IPS-18a (cell line): ENCODE results near the gene AHCTF1.

Experiments
- H3K27ac ChIP-seq: one replicate; pipeline ENCODE4 v1.5.1; 2013; ENCODE audit warnings: low read length
- H3K27me3 ChIP-seq: one replicate; pipeline ENCODE4 v1.6.1; 2013; ENCODE audit warnings: mild to moderate bottlenecking, low read length; ENCODE audit not compliant: control insufficient read depth, insufficient read depth
- H3K36me3 ChIP-seq: one replicate; pipeline ENCODE4 v1.6.1; 2013; ENCODE audit warnings: low read depth, low read length; ENCODE audit not compliant: control insufficient read depth
- H3K4me1 ChIP-seq: one replicate; pipeline ENCODE4 v1.6.1; 2013; ENCODE audit warnings: low read depth, low read length; ENCODE audit not compliant: control insufficient read depth
- H3K4me3 ChIP-seq: one replicate; pipeline ENCODE4 v1.5.1; 2013; ENCODE audit warnings: low read length
- H3K9ac ChIP-seq: one replicate; pipeline ENCODE4 v1.6.1; 2013; ENCODE audit warnings: mild to moderate bottlenecking, low read length, moderate library complexity
- H3K9me3 ChIP-seq: one replicate; pipeline ENCODE4 v1.6.1; 2013; ENCODE audit warnings: low read depth, low read length; ENCODE audit not compliant: control insufficient read depth

The AHCTF1 gene

GRCh38 chr1:246809473-246809872, 122.3 kb downstream of the AHCTF1 start:
- no peak overlapping the region for H3K27ac ChIP-seq
- H3K27me3 ChIP-seq = no peaks in the 10 kb centered on the region
- peaks cover 9% of the 10 kb centered on the region for H3K4me1 ChIP-seq
- H3K36me3 ChIP-seq = no peaks in the 10 kb centered on the region
- H3K4me3 ChIP-seq = no peak overlapping the region
- H3K9me3 ChIP-seq = no peaks in the 10 kb centered on the region
- H3K9ac ChIP-seq = no peak overlapping the region

GRCh38 chr1:246805135-246805716, 126.5 kb downstream of the AHCTF1 start:
- no peaks in the 10 kb centered on the region for H3K4me1 ChIP-seq
- no peaks in the 10 kb centered on the region for H3K36me3 ChIP-seq
- H3K27me3 ChIP-seq = no peaks in the 10 kb centered on the region

GRCh38 chr1:246803883-246804282, 127.9 kb downstream of the AHCTF1 start:
- Histone ChIP-seq H3K9ac (no peak overlapping the region), H3K27me3 (no peaks in the 10 kb centered on the region), H3K4me1 (no peaks in the 10 kb centered on the region), H3K9me3 (no peaks in the 10 kb centered on the region), H3K4me3 (no peak overlapping the region), H3K36me3 (no peaks in the 10 kb centered on the region), H3K27ac (no peak overlapping the region)

More at GRCh38 chr1:246805135-246805716, 126.5 kb downstream of the AHCTF1 start:
- Histone ChIP-seq H3K27ac (no peak overlapping the region), H3K9ac (no peak overlapping the region), H3K9me3 (no peaks in the 10 kb centered on the region), H3K4me3 (no peak overlapping the region)

- no peak overlapping the region for H3K4me3 ChIP-seq
- no peaks in the 10 kb centered on the region for H3K9me3 ChIP-seq
- no peak overlapping the region for H3K9ac ChIP-seq
- H3K4me1 ChIP-seq = no peaks in the 10 kb centered on the region
- no peaks in the 10 kb centered on the region for H3K36me3 ChIP-seq
- no peaks in the 10 kb centered on the region for H3K27me3 ChIP-seq
- no peak overlapping the region for H3K27ac ChIP-seq
Observed at GRCh38 chr1:246803373-246803772, 128.4 kb downstream of the AHCTF1 start.

GRCh38 chr1:246801241-246802020, 130.3 kb downstream of the AHCTF1 start:
- Histone ChIP-seq H3K4me1 (no peaks in the 10 kb centered on the region), H3K27ac (no peak overlapping the region), H3K9ac (no peak overlapping the region), H3K36me3 (no peaks in the 10 kb centered on the region), H3K4me3 (no peak overlapping the region), H3K9me3 (no peaks in the 10 kb centered on the region), H3K27me3 (no peaks in the 10 kb centered on the region)

- H3K4me3 ChIP-seq = no peak overlapping the region
- H3K36me3 ChIP-seq = no peaks in the 10 kb centered on the region
- H3K27ac ChIP-seq = no peak overlapping the region
- H3K9me3 ChIP-seq = no peaks in the 10 kb centered on the region
- no peaks in the 10 kb centered on the region for H3K4me1 ChIP-seq
- H3K27me3 ChIP-seq = no peaks in the 10 kb centered on the region
- no peak overlapping the region for H3K9ac ChIP-seq
Observed at GRCh38 chr1:246800756-246801155, 131.0 kb downstream of the AHCTF1 start.

GRCh38 chr1:246800356-246800755, 131.4 kb downstream of the AHCTF1 start:
- Histone ChIP-seq H3K9ac (no peak overlapping the region), H3K4me1 (no peaks in the 10 kb centered on the region), H3K4me3 (no peak overlapping the region), H3K9me3 (no peaks in the 10 kb centered on the region), H3K36me3 (no peaks in the 10 kb centered on the region), H3K27ac (no peak overlapping the region), H3K27me3 (no peaks in the 10 kb centered on the region)

- no peak overlapping the region for H3K9ac ChIP-seq
- H3K4me3 ChIP-seq = no peak overlapping the region
- peaks cover 10% of the 10 kb centered on the region for H3K4me1 ChIP-seq
- no peak overlapping the region for H3K27ac ChIP-seq
- no peaks in the 10 kb centered on the region for H3K27me3 ChIP-seq
- no peaks in the 10 kb centered on the region for H3K36me3 ChIP-seq
- no peaks in the 10 kb centered on the region for H3K9me3 ChIP-seq
Observed at GRCh38 chr1:246798606-246799496, 132.9 kb downstream of the AHCTF1 start.

GRCh38 chr1:246798107-246798506, 133.6 kb downstream of the AHCTF1 start:
- Histone ChIP-seq H3K36me3 (no peaks in the 10 kb centered on the region), H3K27me3 (no peaks in the 10 kb centered on the region), H3K27ac (no peak overlapping the region), H3K9ac (no peak overlapping the region), H3K9me3 (no peaks in the 10 kb centered on the region), H3K4me3 (no peak overlapping the region), H3K4me1 (peaks cover 15% of the 10 kb centered on the region)

GRCh38 chr1:246797597-246797996, 134.2 kb downstream of the AHCTF1 start:
- peaks cover 18% of the 10 kb centered on the region for H3K4me1 ChIP-seq
- no peak overlapping the region for H3K9ac ChIP-seq
- H3K4me3 ChIP-seq = no peak overlapping the region
- no peak overlapping the region for H3K27ac ChIP-seq
- H3K9me3 ChIP-seq = no peaks in the 10 kb centered on the region
- H3K36me3 ChIP-seq = no peaks in the 10 kb centered on the region
- no peaks in the 10 kb centered on the region for H3K27me3 ChIP-seq

GRCh38 chr1:246797157-246797556, 134.6 kb downstream of the AHCTF1 start:
- Histone ChIP-seq H3K4me3 (no peak overlapping the region), H3K9ac (no peak overlapping the region), H3K27me3 (no peaks in the 10 kb centered on the region), H3K27ac (no peak overlapping the region), H3K9me3 (no peaks in the 10 kb centered on the region), H3K4me1 (peaks cover 18% of the 10 kb centered on the region), H3K36me3 (no peaks in the 10 kb centered on the region)
